Measurements from ENCODE around the gene BTBD3.

DNA sequence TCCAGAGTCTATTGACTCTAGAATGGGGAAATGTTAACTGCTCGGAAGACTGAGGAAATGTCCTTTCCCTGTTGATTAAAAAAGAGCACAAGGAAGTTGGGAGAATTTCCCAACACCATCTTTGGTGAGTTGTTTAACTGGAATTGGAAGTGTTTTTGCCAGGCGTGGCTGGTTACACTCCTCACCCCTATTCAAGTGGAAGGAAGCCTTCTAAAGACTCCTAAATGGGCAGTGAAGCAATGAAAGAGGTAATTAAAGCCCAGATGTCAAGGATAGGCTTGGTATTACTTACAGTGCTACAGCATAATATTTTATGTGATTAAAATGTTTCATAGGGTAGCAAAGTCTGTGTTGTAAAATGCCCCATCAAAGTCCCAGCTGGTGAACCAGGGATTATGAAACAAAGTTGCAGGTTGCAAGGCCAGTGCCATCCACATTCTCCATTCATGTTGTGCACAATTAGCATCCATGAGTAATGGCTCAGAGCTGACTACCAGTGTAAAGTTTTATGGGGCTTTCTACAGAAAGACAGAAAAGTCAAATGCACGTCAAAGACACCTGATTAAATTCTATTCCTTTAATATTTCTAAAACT is 52.6 kb downstream of the BTBD3 start:
- no peak for TF ChIP-seq EZH2 (IDR thresholded peaks at IDR 0.05; ENCODE audit: low read length, missing control alignments)
- TF ChIP-seq, protein P1, sequence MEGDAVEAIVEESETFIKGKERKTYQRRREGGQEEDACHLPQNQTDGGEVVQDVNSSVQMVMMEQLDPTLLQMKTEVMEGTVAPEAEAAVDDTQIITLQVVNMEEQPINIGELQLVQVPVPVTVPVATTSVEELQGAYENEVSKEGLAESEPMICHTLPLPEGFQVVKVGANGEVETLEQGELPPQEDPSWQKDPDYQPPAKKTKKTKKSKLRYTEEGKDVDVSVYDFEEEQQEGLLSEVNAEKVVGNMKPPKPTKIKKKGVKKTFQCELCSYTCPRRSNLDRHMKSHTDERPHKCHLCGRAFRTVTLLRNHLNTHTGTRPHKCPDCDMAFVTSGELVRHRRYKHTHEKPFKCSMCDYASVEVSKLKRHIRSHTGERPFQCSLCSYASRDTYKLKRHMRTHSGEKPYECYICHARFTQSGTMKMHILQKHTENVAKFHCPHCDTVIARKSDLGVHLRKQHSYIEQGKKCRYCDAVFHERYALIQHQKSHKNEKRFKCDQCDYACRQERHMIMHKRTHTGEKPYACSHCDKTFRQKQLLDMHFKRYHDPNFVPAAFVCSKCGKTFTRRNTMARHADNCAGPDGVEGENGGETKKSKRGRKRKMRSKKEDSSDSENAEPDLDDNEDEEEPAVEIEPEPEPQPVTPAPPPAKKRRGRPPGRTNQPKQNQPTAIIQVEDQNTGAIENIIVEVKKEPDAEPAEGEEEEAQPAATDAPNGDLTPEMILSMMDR (conservative IDR thresholded peaks at IDR 0.05 in 1 of 2, IDR thresholded peaks at IDR 0.05 in 1 of 2; ENCODE audit: low read depth in 1 of 2, low read length in 2 of 2): no peak

Measured in fibroblast of lung (primary cell).